Endothelial cell of umbilical vein (primary cell): Measurements from ENCODE around the gene ZDHHC16. TPM values are rescaled to one million over a fixed set of nuclear protein-coding genes. Genes with fewer than 3 reads are reported as not detected.

Experiments
- BruUV-seq: library from RNA; stranded (reverse); fragments of 400-500 nt; replicated peaks from 2 replicates; lab custom pipeline; 2021; lab: Mats Ljungman, UMichigan
- CTCF ChIA-PET: fragments of 300-600, 350-600 bp; sonication (Branson Sonifier 250); formaldehyde crosslinking; loops from one replicate; lab custom pipeline; 2021; ENCODE audit warnings: antibody characterized with exemption, inconsistent platforms; lab: Charles Lee
- POLR2A ChIA-PET: fragments of 300-600, 350-600 bp; sonication (Branson Sonifier 250); formaldehyde crosslinking; loops from one replicate; lab custom pipeline; 2021; ENCODE audit warnings: antibody characterized with exemption, inconsistent platforms; lab: Charles Lee
- DNase-seq: peaks from one replicate; pipeline ENCODE4 v3.0.0-alpha.2; 2011; ENCODE audit warnings: low read depth, low spot score
- FAIRE-seq: peaks from 2 replicates; lab custom pipeline; 2011; peaks lifted over from hg19 to GRCh38; lab: Jason Lieb, UNC
- H2AFZ ChIP-seq: 2 replicates; pipeline ENCODE4 v1.6.0; 2012; ENCODE audit warnings: low read depth, low read length, control low read depth, inconsistent platforms
- H3K27ac ChIP-seq: 2 replicates; pipeline ENCODE4 v1.5.1; 2011; ENCODE audit warnings: low read depth, mild to moderate bottlenecking, control low read depth, low read length, moderate library complexity; ENCODE audit not compliant: insufficient read depth
- H3K27me3 ChIP-seq, 2 experiments: 2 replicates each; pipeline versions ENCODE4 v1.6.0 to v1.6.1; 2011; ENCODE audit warnings: low read length in 2 of 2, mixed read lengths in 1 of 2; ENCODE audit not compliant: control insufficient read depth in 2 of 2, insufficient read depth in 2 of 2
- H3K36me3 ChIP-seq, 2 experiments: 2 replicates in 1 of 2; 3 replicates in 1 of 2; pipeline ENCODE4 v1.5.1; 2011; ENCODE audit warnings: low read length in 2 of 2, mild to moderate bottlenecking in 1 of 2, moderate library complexity in 1 of 2; ENCODE audit not compliant: control insufficient read depth in 2 of 2, insufficient read depth in 2 of 2; ENCODE audit errors: extremely low read depth in 1 of 2
- H3K4me1 ChIP-seq: 3 replicates; pipeline ENCODE4 v1.5.1; 2011; ENCODE audit warnings: mild to moderate bottlenecking, low read length; ENCODE audit not compliant: control insufficient read depth, insufficient read depth; ENCODE audit errors: extremely low read depth
- H3K4me2 ChIP-seq: 2 replicates; pipeline ENCODE4 v1.6.1; 2011; ENCODE audit warnings: low read length, control low read depth, mixed read lengths; ENCODE audit not compliant: insufficient read depth
- H3K4me3 ChIP-seq, 3 experiments: fragments of 200-600 bp in 1 of 3; sonication (generic), shearing (Covaris generic) in 1 of 3; replicated peaks in 1 of 3; 2 replicates each; pipeline ENCODE4 v1.5.1; 2011 to 2016; ENCODE audit warnings: control low read depth in 3 of 3, low read length in 3 of 3, mild to moderate bottlenecking in 2 of 3, inconsistent platforms in 1 of 3, low read depth in 1 of 3, moderate library complexity in 1 of 3; ENCODE audit not compliant: insufficient read depth in 1 of 3
- H3K79me2 ChIP-seq: 2 replicates; pipeline ENCODE4 v1.6.0; 2012; ENCODE audit warnings: low read length, inconsistent platforms; ENCODE audit not compliant: control insufficient read depth, insufficient read depth
- H3K9ac ChIP-seq: replicated peaks from 2 replicates; pipeline ENCODE3; 2011; ENCODE audit warnings: low read length, control low read depth; ENCODE audit not compliant: insufficient read depth; ENCODE audit errors: extremely low read depth
- H3K9me1 ChIP-seq: replicated peaks from 3 replicates; pipeline ENCODE4 v1.6.0; 2011; ENCODE audit warnings: mild to moderate bottlenecking, low read length; ENCODE audit not compliant: control insufficient read depth, insufficient read depth; ENCODE audit errors: extremely low read depth
- H3K9me3 ChIP-seq: replicated peaks from 2 replicates; pipeline ENCODE4 v1.5.1; 2012; ENCODE audit warnings: low read length, inconsistent platforms; ENCODE audit not compliant: control insufficient read depth, insufficient read depth
- H4K20me1 ChIP-seq: replicated peaks from 2 replicates; pipeline ENCODE3; 2011; ENCODE audit warnings: mild to moderate bottlenecking, low read length; ENCODE audit not compliant: control insufficient read depth, insufficient read depth; ENCODE audit errors: extremely low read depth
- EZH2 ChIP-seq: IDR thresholded peaks from 2 replicates; pipeline ENCODE4 v1.6.1; 2012; ENCODE audit warnings: borderline replicate concordance, low read depth, mild to moderate bottlenecking, moderate library complexity, low read length, inconsistent platforms; ENCODE audit not compliant: severe bottlenecking
- FOS ChIP-seq: IDR thresholded peaks from 2 replicates; pipeline ENCODE4 v1.6.1; 2011; ENCODE audit warnings: mild to moderate bottlenecking, low read length, moderate library complexity, borderline replicate concordance; ENCODE audit not compliant: insufficient read depth
- GATA2 ChIP-seq: IDR thresholded peaks from 2 replicates; pipeline ENCODE4 v1.7.0; 2011; ENCODE audit warnings: low read depth, mild to moderate bottlenecking, moderate library complexity, mixed read lengths, low read length; ENCODE audit not compliant: insufficient read length, insufficient read depth
- JUN ChIP-seq: IDR thresholded peaks from 2 replicates; pipeline ENCODE4 v1.6.1; 2011; ENCODE audit warnings: borderline replicate concordance, low read depth; ENCODE audit not compliant: insufficient read length, insufficient read depth
- MYC ChIP-seq: IDR thresholded peaks from one replicate; pipeline ENCODE4 v1.6.1; 2011; ENCODE audit warnings: mild to moderate bottlenecking, low read depth, low read length
- POLR2A ChIP-seq: IDR thresholded peaks from 2 replicates; pipeline ENCODE4 v1.6.1; 2012; ENCODE audit warnings: low read depth, mild to moderate bottlenecking, control low read depth, low read length
- POLR2AphosphoS5 ChIP-seq: IDR thresholded peaks from 2 replicates; pipeline ENCODE4 v1.6.1; 2012; ENCODE audit warnings: low read depth, mild to moderate bottlenecking, control low read depth, low read length, moderate library complexity; ENCODE audit not compliant: insufficient read depth
- dilution Hi-C: fragments of 300-500 bp; cut with MboI; formaldehyde crosslinking; loops from one replicate; pipeline ENCODE4 v1.15.0; 2019; ENCODE audit warnings: low sequenced_read_pairs; ENCODE audit not compliant: extremely low pct_ligation_motif_present
- intact Hi-C: fragments of 100-400 bp; cut with micrococcal nuclease; formaldehyde crosslinking; loops from one replicate; pipeline ENCODE4 v1.10.0; 2022
- polyA plus RNA-seq, 4 experiments: library from polyadenylated mRNA; depleted of rRNA in 3 of 4; stranded (reverse) in 3 of 4; unstranded in 1 of 4; fragments of >200 nt; gene quantifications; 2 replicates each; pipeline versions ENCODE4 v1.2.1 to v1.2.3, GENCODE V29; 2011 to 2012; ENCODE audit warnings: missing spikeins in 1 of 4
- total RNA-seq: library from RNA; stranded (reverse); gene quantifications from 2 replicates; pipeline ENCODE4 v1.2.3, GENCODE V29; 2021
- TF ChIP-seq, protein P1 (sequence below): IDR thresholded peaks from 2 replicates; pipeline ENCODE4 v1.6.1; 2011; ENCODE audit not compliant: insufficient read depth, insufficient read length
- TF ChIP-seq, protein P2 (sequence below), 2 donors: IDR thresholded peaks; 1 replicate in 1 of 2; 2 replicates in 1 of 2; pipeline ENCODE4 v1.5.1; 2011; ENCODE audit warnings: low read length in 2 of 2, mild to moderate bottlenecking in 2 of 2, moderate library complexity in 2 of 2, control low read depth in 1 of 2, inconsistent platforms in 1 of 2, low read depth in 1 of 2; ENCODE audit not compliant: insufficient read depth in 1 of 2; ENCODE audit errors: extremely low read depth in 1 of 2

ZDHHC16 gene
- total and polyA plus RNA-seq, 2 donors (not counting 3 experiments of a cell fraction or from before 2014, with no cell fraction given): 52.0 to 125 TPM

DNA sequence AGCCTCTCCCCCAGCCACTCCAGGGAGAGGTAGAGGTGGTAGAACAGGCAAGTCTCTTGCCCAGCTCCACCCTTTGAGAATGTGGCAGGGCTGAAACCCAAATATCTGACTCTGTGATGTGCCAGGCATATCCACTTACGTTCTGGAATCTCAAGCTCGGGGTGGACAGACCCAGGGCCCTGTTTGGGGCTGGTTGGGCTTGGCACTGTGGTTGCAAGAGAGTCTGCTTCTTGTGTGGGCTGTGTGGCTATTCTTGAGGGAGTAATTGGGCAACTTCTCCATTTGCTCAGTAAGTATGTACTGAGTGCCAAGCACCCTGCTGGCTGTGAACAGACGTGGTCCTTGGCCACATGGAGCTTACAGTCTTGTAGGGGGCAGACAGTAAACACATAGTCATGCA lies 57.4 kb downstream of the ZDHHC16 start:
- H3K36me3 ChIP-seq: no peaks in the 10 kb centered on the region
- no peak overlapping the region for H3K27ac ChIP-seq
- H3K4me3 ChIP-seq: no peak overlapping the region
- H3K9me1 ChIP-seq: no peaks in the 10 kb centered on the region
- H3K27me3 ChIP-seq: no peaks in the 10 kb centered on the region
- H3K79me2 ChIP-seq: peaks cover 43% of the 10 kb centered on the region
- H3K4me1 ChIP-seq: peaks cover 16% of the 10 kb centered on the region
- CTCF ChIA-PET: interaction anchor here (1.4 kb wide), 1 partner anchor 31 kb away, joined by 3 read pairs; no protein-coding TSS in a partner anchor
- POLR2A ChIA-PET: no interaction called here
- intact Hi-C loops: no loop called here
- H3K4me2 ChIP-seq: no peak overlapping the region
- no peak overlapping the region for H2AFZ ChIP-seq
- H4K20me1 ChIP-seq: no peaks in the 10 kb centered on the region
- DNase-seq (no peak), FAIRE-seq (no peak)
- no TSS peak for BruUV-seq
- TF ChIP-seq EZH2 (no peak), GATA2 (no peak), MYC (no peak), FOS (no peak), JUN (no peak), POLR2AphosphoS5 (no peak), POLR2A (no peak)
- TF ChIP-seq, protein P1, sequence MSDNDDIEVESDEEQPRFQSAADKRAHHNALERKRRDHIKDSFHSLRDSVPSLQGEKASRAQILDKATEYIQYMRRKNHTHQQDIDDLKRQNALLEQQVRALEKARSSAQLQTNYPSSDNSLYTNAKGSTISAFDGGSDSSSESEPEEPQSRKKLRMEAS: no peak
- TF ChIP-seq, protein P2, sequence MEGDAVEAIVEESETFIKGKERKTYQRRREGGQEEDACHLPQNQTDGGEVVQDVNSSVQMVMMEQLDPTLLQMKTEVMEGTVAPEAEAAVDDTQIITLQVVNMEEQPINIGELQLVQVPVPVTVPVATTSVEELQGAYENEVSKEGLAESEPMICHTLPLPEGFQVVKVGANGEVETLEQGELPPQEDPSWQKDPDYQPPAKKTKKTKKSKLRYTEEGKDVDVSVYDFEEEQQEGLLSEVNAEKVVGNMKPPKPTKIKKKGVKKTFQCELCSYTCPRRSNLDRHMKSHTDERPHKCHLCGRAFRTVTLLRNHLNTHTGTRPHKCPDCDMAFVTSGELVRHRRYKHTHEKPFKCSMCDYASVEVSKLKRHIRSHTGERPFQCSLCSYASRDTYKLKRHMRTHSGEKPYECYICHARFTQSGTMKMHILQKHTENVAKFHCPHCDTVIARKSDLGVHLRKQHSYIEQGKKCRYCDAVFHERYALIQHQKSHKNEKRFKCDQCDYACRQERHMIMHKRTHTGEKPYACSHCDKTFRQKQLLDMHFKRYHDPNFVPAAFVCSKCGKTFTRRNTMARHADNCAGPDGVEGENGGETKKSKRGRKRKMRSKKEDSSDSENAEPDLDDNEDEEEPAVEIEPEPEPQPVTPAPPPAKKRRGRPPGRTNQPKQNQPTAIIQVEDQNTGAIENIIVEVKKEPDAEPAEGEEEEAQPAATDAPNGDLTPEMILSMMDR (IDR thresholded peaks at IDR 0.05; ENCODE audit: extremely low read depth in 1 of 2, insufficient read depth in 1 of 2, low read depth in 1 of 2, low read length in 2 of 2): no peak
- H3K9me3 ChIP-seq: no peaks in the 10 kb centered on the region
- no peak overlapping the region for H3K9ac ChIP-seq
- dilution Hi-C loops: no loop called here
